Effector CD4-positive, alpha-beta T cell (primary cell): ENCODE measurements around the gene CTNNA2. TPM values are rescaled to one million over a fixed set of nuclear protein-coding genes. Genes with fewer than 3 reads are reported as not detected.

Experiments used
- DNase-seq: peaks from one replicate; pipeline ENCODE4 v3.0.0-alpha.2; 2020
- total RNA-seq: gene quantifications from one replicate; lab custom pipeline; 2026; lab: John Stamatoyannopoulos, UW

The CTNNA2 gene
- not detected for total RNA-seq

DNA sequence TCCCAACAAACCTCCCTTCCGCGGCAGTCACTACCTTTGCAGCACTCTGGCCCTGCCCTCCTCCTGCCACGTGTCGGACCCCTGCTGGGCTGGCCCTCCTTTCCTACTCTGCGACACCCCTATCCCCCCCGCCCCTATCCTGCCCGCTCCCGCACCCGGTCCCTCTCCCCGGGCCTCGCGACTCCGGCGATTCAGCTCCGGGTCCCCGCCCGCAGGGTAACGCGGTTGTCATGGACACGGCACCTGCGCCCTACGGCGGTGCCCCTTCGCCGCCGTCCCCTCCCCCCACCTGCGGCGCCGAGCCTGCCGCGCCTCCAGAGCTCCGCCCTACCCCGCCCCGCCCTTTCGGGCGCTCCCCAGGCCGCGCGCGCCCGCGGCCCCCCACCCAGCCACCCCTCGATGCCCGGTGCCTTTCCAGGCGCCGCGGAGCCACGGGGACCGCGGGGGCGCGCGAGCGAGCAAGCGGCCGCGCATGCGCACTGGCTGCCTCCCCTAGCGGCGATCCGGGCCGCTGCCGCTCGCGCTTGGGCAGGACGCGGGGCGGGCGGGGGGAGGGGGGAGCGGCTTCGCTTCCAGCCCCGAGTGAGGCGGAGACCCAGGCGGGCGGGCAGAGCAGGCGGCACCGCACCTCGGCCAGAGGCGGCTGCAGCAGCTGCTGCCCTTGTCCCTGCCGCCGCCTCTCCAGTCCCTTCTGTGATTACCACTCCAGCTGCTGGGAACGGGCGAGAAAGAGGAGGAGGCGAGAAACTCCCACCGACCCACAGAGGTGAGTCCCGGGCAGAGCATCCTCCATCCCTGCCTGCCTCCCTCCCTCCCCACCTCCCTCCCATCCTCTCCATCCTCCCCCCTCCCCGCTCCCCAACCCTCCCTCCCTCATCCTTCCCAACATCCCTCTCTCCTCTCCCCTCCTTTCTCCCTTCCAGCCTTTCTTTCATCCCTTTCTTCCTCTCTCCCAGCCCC is at the start of gene CTNNA2:
Gene CTNNA2, plus strand, starts transcription at position 610 of the 960 bp plus-strand sequence.
- no peak for DNase-seq

DNA sequence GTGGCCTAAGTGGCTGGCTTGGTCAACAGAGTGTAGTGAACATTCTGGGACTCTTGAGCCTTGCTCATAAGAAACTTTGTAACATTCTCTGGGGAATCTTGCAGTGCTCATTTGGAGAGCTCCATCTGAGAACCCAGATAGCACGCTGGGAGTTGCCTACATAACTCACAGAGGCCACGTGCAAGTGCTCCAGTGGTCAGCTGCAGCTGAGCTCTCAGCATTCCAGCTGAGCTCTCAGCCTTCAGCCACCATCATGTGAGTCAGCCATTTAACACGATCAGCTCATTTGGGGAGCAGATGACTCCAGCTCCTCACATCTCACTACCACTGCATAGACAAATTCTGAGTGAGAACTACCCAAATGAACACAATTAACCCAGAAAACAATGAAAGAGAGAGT is 25.5 kb upstream of the CTNNA2 start:
- DNase-seq = no peak

DNA sequence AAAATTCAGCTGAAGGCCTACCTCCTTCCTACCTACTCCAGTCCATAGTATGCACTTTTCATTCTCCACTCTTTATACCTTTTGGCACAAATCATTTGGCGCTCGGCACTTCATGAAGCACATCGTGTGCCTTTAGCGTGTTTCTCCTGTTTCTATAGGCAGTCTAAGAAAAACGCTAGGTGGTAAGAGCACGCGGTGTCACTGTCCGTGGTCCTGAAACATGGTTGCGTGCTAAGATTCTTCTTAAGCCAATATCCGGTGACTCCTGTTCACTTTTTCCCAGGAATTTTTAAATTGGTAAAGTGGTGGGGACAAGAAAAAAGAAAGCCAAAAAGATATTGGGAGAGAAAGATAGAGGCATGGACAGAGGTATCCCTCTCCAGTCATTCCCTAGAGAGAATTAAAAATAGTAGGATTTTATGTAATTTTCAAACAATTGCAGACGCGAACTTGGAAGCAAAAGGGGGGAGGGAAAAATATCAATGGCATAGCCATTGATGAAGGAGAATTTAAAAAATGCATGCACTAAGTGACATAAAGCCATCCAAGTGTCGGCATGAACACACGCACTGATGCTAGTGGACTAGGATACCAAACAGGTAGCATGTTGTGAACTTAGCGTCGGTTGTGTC is 1.4 kb upstream of the CTNNA2 start:
- DNase-seq = no peak

DNA sequence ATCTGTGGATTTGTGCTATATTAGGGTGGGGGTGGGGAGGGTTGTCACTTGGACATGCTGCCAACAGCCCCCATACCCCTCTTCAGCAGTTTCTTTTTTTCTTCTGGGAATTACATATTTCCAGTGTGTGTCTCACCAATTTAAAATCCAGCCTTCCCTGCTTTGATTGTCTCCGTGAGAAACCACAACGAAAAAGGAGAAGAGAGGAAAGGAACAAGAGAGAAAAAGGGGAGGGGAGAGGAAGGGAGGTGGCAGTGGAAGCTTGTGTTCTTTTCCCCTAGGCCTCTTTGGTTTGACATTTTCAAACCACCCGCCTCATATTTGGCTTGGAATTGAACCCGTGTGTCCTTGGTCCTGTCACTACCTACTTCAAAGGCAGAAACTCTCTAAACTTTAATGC is 860 bp downstream of the CTNNA2 start:
- DNase-seq = no peak

DNA sequence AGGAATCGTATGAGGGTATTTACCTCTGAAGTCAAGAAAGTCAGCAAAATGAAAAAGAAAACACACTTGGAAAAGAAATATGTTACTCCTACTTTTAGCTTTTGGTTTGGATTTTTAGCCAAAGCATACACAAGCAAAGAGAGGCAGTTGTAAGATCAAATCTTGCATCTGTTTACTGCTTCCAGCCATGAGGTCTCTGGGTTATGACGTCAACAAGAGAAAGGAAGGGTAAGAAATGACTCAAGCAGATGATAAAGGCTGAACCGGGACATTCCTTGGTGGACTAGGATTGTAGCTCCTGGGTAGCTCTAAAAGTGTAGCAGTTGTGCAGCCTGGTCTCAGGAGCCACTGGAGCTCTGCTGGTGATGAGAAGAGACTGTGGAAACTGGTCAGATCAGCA is 16.8 kb downstream of the CTNNA2 start:
- no peak for DNase-seq

DNA sequence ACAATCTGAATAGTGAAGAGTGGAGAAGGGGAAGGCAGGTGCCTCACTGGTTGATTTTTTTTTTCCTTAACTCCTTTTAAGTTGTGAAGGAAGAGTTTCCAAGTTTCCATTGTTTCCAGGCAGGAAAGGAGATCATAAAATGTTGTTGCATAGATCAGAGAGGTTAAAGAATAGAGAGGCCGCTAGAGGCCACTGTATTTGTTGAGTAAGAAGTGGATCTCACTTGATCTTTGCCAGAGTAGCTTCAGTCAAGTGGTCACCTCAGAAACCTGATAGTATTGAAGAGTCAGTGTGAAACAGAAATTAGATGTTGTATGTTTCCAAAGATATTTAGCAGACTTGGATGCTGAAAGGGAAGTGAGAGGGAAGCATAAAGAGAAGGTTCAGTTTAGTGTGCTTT is 17.6 kb downstream of the CTNNA2 start:
- no peak for DNase-seq

DNA sequence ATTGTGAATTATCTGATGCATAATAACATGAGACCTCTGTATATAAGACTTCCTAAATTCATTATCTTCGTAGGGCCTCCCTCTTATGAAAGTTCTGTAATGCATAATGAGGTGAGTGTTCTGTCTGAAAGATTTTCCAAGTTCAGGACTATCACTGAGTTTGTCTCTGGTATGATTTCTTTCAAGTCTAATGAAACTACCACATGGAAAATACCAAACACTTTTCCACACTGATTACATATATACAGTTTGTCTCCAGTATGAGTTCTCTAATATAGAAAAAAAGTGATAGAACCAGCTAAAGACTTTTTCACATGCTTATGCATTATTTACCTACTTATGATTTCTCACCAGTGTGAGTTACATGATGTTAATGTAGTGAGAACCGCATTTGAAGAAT is 34.7 kb downstream of the CTNNA2 start:
- DNase-seq = no peak

DNA sequence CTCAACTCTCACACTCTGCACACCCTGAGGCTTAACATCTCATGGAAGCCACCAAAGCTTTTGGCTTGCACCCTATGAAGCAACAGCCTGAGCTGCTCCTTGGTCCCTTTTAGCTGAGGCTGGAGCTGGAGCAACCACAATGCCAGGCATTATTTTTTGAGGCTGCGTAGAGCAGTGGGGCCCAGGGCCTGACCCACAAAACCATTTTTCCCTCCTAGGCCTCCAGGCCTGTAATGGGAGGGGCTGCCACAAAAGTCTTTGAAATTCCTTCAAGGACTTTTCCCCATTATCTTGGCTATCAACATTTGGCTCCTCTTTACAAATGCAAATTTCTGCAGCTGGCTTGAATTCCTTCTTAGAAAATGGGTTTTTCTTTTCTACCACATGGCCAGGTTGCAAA is 39.8 kb downstream of the CTNNA2 start:
- no peak for DNase-seq

DNA sequence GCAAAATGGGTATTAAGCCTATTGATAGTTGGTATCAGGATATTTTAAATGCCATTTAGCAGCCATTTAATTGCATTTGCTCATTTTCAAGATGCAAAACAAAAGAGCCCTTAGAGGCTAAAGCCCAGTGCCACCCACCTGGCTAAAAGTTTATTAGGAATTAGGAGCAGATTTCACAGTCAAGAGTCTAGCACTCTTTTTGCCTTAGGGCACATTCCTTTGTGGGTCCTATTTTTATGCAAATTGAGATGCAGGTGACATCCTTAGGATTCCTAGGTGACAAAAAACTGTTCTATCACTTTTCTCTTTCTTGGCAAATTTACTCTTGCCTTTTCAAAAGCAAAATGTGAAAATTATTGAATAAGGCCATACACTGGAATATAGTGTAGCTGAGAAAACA is 42.0 kb downstream of the CTNNA2 start:
- DNase-seq = no peak

DNA sequence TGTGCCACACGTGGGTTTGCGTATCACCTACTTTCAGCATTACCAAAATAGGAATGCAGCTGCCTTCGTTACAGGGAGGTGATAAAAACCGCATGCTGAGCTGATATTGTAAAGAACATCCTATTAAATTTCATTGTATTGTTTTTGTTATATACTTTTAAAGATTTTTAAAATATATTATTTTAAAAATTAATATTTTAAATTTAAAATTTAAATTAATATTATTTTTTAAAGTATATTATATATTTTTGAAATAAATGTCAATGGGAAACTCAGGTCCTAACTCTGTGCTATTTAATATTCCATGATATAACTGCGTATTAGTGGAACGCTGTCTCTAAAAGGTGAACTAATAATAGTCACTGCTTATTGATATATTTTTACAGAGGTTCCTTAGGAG is 51.2 kb downstream of the CTNNA2 start:
- no peak for DNase-seq

DNA sequence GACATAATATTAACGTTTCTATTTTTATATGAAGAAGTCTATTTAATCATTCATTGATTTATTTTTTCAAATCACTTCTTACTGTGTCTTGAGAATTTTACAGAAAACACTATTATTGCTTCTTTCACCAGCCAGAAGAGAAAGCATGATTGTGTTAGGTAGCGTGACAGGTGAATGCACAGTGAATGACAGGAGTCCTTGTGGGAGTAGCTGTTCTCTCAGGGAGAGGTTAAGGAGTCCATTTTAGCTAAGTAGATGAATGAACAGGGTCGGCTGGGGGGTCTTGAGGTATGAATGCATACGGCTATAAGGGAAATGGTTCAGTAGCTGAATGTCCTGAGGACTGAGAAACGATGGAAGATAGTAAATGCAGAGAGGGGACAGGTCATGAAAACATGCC is 56.2 kb downstream of the CTNNA2 start:
- DNase-seq = no peak

DNA sequence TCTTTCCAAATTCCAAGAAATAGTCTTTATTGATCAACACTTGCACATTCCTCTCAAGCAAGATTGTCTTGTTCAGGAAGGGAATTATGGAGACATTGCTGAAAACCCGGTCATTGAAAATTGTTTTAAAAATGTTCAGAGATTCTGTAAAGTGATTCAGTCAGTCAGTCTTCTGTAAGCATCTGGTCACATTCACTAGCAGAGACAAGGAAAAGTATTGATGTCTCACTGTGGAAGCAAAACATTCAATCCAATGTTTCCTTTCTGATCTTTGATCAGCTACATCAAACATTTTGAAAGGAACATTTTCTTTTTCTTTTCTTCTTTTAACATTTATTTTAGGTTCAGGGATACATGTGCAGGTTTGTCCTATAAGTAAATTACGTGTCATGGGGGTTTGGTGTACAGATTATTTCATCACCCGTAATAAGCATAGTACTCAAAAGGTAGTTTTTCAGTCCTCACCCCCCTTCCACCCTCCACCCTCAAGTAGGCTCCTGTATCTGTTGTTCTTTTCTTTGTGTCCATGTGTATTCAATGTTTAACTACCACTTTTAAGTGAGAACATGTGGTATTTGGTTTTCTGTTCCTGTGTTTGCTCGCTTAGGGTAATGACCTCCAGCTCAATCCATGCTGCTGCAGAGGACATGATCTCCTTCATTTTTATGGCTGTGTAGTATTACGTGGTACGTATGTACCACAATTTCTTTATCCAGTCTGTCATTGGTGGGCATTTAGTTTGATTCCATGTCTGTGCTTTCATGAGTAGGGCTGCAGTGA is 61.2 kb downstream of the CTNNA2 start:
- DNase-seq = no peak

DNA sequence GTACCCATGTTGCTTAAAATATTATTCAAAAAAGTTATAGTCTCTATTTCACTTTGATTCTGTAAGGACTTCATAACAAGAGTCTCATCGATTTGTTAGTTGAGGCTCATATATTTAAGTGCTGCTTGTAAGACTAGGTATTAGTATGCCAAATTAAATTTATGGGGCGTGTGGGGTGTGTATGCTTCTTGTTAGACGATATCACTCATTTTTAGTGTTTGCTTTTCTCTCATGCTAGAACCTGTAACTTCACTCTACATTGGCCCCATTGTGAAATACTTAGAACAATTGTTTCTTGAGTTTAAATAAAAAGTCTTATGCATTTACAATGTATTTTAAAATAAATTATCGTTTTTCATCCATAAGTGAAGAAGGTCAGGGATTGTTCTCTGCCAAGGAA is 63.6 kb downstream of the CTNNA2 start:
- DNase-seq = no peak

DNA sequence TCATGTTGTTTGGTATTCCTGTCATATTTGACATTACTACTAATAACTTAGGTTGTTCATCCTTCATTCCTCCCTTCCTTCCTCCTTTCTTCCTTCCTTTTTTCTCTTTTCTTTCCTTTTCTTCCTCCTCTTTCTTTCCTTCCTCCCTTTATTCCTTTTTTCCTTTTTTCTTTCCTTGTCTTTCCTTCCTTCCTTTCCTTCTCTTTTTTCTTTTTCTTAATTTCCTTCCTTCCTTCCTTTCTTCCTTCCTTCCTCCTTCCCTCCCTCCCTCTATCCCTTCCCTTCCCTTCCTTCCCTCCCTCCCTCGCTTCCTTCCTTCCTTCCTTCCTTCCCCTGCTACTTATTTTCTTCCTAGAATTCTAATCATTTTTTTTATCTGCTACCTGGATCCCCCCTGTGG is 66.1 kb downstream of the CTNNA2 start:
- DNase-seq = no peak

DNA sequence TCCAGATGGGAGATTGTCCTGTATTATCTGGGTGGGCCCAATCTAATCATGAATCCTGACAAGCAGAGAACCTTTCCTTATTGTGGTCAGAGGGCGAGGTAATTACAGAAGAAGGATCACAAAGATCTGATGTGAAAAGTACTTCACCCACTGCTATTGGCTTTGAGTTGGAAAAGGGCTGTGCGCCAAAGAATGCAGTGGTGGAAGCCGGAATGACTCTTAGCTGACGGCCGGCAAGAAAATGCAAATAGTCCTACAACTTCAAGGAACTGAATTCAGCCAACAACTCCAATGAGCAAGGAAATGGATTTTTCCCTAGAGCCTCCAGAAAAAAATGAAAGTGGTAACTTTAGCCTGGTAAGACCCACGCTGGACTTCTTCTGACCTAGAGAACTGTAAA is 67.3 kb downstream of the CTNNA2 start:
- DNase-seq = no peak

DNA sequence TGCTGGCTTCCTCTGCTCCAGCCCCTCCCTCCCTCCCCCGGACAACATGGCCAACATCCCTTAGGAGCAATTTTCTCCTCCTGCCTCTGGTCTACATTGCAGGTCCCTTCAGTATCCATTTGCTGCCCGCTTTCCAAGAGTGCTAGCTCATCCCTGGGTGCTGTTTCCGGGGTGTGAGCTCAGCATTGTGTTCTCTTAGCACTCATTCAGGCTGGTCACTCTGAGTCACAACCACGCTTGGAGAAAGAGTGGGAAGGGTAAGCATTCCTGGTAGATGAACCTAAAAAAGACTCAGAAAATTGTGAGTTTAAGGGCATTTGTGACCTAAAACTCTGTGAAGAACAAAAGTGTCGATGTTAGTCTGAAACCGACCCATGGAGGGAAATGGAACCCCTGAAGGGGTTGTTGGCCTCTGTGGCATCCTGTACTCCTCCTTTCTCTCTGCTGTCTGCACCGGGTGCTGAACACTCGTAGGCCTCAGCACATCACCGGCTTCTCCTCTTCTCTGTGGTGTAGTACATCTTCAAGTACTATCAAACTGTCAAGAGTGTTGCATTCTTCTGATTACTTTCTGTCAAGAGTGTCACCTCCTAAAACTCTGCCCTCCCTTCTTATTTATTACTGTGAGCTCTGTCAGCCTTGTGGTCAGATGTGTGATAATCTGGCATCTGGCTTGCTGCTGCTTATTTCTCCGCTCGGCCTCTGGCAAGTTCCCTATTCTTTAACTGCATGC is 73.0 kb downstream of the CTNNA2 start:
- DNase-seq = no peak

DNA sequence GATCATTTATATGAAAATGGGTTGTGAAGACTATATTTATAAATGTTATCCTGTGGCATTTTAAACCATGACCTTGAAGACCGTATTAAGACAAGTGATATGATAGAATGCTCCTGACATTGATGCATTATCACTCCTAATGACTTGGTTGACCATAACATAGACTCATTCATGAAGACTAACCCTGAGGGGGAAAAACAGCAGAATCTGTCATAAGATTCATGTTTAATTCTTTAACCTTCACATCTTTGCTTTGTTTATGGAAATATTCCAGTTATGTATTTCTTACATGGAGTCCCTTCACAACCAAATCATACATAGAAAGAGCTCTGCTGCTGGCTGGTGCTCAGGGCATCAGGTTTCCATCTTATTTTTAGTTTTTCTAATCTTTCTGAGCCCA is 78.4 kb downstream of the CTNNA2 start:
- no peak for DNase-seq

DNA sequence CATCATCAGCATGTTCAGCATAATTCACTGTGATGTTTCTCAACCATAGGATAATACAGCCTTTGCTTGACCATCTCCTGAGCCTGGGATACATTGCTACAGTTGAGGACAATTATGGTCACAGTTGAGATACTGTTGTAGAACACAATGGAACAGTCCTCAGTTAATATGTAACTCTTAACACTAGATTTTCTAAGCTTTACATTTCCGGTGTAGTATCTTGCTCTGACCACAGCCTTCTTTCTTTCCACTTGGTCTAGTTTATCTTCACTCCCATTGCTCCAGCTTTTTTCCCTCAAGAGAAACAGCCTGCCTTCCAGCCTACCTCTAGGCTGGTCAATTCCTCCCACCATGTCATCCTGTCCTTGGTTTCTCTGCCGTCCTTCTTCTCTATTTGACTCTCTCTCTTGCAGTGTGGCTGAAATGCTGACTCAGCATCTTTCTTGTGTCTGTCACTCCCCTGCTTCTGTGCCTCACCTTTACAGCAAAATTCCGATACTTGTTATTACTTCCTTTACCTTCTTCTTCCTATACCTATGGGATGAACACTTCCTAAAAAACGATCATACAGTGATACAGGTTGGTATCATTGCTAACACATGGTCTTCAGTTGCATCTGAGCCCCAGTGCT is 80.5 kb downstream of the CTNNA2 start:
- DNase-seq = no peak

DNA sequence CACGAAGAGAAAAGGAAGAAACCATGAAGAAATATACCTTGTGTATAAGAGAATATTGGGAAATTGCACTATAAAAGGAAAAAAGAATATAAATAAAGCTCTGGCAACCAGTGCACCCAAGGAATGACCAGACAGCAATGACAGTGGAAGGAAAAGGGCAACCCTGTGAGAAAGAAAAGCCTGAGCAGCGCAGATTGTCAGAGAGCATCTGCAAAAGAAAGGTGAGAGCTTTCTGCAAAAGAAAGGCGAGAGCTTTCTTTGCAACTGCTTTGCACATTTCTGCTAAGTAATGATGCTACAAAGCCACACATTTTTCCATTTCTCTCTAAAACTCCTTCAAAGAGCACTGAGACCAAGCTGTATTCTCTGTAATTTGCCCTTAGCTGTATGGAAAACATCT is 83.6 kb downstream of the CTNNA2 start:
- DNase-seq = no peak

DNA sequence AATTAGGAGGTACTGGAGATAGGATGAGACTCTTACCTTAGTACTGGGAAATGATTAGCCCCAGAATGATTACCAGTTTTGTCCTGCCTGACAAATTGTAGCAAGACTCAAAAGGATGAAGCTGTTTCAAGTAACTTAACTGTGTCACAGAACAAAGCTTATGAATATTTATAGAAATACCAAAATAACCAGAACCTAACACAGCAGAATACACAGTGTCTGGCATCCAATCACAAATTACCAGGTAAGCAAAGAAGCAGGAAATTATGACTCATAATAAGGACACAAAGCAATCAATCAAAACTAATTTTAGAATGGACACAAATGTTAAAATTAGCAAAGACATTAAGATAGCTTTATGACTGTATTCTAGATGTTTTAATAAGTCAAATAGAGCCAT is 91.9 kb downstream of the CTNNA2 start:
- no peak for DNase-seq

DNA sequence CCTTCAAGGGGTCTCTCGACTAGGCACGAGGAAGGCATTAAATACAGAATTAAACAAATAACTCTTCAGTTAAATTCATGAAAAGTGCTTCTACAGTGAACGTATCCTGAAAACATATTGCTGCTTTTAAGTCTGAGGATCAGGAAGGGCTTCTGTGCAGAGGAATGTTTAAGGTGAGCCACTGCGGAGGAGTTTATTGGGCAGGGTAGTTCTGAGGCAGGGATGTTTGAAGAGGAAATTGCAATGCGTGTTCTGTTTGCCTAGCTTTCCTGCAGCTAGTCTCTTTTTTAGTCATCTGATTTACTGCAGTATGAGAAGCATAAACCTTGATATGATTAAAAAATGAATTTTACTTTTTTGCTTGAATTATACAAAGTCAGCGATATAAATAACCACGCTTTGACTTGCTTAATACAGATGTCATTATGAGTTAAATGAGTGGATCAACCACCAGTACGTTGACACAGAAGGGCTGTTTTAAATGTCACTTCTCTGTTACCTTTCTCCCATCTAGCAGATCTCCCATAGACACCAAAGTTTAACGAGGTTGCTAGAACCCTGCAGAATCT is 98.7 kb downstream of the CTNNA2 start:
- no peak for DNase-seq

DNA sequence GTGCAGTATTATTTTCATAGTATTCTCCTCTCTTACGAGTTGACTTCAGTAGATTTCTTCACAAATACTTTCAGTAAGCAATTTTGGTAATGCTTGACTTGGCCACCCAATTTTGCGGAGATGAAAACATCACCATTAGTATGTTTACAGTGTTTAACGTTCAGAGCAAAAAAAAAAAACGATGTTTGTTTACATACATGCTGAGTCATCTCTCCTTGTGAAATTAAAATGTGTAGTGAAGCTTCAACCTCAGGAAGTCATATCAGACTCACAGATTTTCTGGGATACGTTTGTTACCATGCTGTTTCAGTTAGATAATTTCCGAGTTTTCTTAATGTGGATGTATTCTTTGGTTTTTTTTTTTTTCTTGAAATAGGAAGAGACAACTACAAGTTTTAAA is 100.1 kb downstream of the CTNNA2 start:
- no peak for DNase-seq
